ENCODE data around the gene HINFP. TPM values are rescaled to one million over a fixed set of nuclear protein-coding genes. Genes with fewer than 3 reads are reported as not detected.

HINFP gene
- total and polyA plus RNA-seq, 9 of the 15 experiments (the other 6 are each of a cell fraction or from before 2014, with no cell fraction given), result 13.8 to 34.1 (median 22.5) TPM

DNA sequence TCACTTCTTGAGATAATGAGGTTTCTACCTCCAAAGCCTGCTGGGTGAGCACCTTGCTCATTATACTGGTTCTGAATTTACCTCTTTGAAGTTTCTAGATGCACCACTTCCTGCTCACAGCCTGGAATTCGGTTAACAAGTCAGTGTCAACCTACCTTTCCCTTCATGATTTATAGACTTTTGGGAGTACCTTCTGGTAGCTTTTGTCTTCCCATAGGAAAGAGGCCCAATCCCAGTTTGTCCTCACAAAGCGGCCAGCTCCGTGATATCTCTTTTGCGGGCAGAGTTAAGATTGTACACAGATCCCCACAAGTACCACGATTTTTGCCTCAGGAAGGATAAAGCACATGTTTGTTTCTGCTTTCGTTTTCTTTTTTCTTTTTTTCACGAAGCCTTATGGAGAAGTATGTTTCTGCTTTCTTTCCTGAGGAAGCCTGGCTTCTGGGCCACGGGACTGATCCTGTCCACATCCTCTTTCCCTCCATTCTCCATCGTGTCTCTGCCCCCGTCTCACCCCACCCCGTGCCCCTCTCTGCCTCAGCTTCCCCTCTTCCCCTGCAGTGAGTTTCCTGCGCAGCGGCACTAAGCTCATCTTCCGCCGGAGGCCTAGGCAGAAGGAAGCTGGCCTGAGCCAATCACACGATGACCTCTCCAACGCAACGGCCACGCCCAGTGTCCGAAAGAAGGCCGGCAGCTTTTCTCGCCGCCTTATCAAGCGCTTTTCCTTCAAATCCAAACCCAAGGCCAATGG, 5.7 kb upstream of the HINFP start (continued):
- TF ChIP-seq, protein P1, sequence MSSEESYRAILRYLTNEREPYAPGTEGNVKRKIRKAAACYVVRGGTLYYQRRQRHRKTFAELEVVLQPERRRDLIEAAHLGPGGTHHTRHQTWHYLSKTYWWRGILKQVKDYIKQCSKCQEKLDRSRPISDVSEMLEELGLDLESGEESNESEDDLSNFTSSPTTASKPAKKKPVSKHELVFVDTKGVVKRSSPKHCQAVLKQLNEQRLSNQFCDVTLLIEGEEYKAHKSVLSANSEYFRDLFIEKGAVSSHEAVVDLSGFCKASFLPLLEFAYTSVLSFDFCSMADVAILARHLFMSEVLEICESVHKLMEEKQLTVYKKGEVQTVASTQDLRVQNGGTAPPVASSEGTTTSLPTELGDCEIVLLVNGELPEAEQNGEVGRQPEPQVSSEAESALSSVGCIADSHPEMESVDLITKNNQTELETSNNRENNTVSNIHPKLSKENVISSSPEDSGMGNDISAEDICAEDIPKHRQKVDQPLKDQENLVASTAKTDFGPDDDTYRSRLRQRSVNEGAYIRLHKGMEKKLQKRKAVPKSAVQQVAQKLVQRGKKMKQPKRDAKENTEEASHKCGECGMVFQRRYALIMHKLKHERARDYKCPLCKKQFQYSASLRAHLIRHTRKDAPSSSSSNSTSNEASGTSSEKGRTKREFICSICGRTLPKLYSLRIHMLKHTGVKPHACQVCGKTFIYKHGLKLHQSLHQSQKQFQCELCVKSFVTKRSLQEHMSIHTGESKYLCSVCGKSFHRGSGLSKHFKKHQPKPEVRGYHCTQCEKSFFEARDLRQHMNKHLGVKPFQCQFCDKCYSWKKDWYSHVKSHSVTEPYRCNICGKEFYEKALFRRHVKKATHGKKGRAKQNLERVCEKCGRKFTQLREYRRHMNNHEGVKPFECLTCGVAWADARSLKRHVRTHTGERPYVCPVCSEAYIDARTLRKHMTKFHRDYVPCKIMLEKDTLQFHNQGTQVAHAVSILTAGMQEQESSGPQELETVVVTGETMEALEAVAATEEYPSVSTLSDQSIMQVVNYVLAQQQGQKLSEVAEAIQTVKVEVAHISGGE (CRISPR knock-in tag; IDR thresholded peaks at IDR 0.05), result no peak
- no peak for TF ChIP-seq EZH2 (IDR thresholded peaks at IDR 0.05; ENCODE audit: borderline replicate concordance, low read depth, low read length)
- TF ChIP-seq, protein P2, sequence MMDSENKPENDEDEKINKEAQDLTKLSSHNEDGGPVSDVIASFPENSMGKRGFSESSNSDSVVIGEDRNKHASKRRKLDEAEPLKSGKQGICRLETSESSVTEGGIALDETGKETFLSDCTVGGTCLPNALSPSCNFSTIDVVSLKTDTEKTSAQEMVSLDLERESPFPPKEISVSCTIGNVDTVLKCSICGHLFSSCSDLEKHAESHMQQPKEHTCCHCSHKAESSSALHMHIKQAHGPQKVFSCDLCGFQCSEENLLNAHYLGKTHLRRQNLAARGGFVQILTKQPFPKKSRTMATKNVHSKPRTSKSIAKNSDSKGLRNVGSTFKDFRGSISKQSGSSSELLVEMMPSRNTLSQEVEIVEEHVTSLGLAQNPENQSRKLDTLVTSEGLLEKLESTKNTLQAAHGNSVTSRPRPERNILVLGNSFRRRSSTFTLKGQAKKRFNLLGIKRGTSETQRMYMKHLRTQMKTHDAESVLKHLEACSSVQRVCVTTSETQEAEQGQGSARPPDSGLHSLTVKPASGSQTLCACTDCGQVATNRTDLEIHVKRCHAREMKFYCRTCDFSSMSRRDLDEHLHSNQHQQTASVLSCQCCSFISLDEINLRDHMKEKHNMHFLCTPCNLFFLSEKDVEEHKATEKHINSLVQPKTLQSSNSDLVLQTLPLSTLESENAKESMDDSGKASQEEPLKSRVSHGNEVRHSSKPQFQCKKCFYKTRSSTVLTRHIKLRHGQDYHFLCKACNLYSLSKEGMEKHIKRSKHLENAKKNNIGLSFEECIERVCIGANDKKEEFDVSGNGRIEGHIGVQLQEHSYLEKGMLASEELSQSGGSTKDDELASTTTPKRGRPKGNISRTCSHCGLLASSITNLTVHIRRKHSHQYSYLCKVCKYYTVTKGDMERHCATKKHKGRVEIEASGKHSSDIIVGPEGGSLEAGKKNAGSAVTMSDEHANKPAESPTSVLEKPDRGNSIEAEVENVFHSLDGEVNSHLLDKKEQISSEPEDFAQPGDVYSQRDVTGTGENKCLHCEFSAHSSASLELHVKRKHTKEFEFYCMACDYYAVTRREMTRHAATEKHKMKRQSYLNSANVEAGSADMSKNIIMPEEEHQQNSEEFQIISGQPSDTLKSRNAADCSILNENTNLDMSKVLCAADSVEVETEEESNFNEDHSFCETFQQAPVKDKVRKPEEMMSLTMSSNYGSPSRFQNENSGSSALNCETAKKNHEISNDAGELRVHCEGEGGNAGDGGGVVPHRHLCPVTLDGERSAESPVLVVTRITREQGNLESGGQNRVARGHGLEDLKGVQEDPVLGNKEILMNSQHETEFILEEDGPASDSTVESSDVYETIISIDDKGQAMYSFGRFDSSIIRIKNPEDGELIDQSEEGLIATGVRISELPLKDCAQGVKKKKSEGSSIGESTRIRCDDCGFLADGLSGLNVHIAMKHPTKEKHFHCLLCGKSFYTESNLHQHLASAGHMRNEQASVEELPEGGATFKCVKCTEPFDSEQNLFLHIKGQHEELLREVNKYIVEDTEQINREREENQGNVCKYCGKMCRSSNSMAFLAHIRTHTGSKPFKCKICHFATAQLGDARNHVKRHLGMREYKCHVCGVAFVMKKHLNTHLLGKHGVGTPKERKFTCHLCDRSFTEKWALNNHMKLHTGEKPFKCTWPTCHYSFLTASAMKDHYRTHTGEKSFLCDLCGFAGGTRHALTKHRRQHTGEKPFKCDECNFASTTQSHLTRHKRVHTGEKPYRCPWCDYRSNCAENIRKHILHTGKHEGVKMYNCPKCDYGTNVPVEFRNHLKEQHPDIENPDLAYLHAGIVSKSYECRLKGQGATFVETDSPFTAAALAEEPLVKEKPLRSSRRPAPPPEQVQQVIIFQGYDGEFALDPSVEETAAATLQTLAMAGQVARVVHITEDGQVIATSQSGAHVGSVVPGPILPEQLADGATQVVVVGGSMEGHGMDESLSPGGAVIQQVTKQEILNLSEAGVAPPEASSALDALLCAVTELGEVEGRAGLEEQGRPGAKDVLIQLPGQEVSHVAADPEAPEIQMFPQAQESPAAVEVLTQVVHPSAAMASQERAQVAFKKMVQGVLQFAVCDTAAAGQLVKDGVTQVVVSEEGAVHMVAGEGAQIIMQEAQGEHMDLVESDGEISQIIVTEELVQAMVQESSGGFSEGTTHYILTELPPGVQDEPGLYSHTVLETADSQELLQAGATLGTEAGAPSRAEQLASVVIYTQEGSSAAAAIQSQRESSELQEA (IDR thresholded peaks at IDR 0.05; ENCODE audit: low read depth), result no peak
- TF ChIP-seq POLR2A (conservative IDR thresholded peaks at IDR 0.05), result 0 out of 2 replicates have a peak, but pooled peaks have one; percentile 23
- TF ChIP-seq, protein P3, sequence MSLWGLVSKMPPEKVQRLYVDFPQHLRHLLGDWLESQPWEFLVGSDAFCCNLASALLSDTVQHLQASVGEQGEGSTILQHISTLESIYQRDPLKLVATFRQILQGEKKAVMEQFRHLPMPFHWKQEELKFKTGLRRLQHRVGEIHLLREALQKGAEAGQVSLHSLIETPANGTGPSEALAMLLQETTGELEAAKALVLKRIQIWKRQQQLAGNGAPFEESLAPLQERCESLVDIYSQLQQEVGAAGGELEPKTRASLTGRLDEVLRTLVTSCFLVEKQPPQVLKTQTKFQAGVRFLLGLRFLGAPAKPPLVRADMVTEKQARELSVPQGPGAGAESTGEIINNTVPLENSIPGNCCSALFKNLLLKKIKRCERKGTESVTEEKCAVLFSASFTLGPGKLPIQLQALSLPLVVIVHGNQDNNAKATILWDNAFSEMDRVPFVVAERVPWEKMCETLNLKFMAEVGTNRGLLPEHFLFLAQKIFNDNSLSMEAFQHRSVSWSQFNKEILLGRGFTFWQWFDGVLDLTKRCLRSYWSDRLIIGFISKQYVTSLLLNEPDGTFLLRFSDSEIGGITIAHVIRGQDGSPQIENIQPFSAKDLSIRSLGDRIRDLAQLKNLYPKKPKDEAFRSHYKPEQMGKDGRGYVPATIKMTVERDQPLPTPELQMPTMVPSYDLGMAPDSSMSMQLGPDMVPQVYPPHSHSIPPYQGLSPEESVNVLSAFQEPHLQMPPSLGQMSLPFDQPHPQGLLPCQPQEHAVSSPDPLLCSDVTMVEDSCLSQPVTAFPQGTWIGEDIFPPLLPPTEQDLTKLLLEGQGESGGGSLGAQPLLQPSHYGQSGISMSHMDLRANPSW (CRISPR knock-in tag; IDR thresholded peaks at IDR 0.05), result no peak
- TF ChIP-seq ZNF253 (CRISPR knock-in tag; conservative IDR thresholded peaks at IDR 0.05), result no peak
